Stimulated activated CD4-positive, alpha-beta T cell treated with anti-CD3 and anti-CD28 coated beads, Interleukin-1b, Interleukin-23, amount 100 ng/mL, for 4 hours (primary cell): ENCODE measurements around the gene BOD1.

Experiments used
- DNase-seq, 2 donors: peaks; one replicate each; pipeline ENCODE4 v3.0.0-alpha.2; 2020; ENCODE audit warnings: low read depth in 2 of 2

The BOD1 gene

DNA sequence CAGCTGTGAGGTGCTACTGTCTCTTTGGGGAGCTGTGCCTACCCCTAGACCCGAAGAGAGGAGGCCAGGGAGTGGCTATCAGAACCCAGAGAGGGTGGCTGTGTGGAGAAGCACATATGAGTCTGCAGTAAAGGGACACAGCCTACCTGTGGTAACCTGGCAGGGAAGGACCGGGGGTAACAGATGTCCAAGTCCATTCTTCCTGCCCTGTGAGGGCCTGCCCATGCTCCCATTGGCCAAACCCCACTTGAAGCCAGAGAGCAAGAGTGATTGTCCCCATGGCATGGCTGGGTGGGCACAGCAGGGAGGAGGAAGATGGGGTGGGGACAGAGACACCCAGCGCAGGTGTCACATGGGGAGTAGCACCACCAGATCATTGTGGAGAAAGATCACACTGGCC is 39.3 kb downstream of the BOD1 start:
- DNase-seq = no peak

GRCh38 chr5:173575985-173576384 is 40.5 kb downstream of the BOD1 start:
- no peak for DNase-seq

- DNase-seq = no peak
Measured at GRCh38 chr5:173574983-173575382, 41.5 kb downstream of the BOD1 start.

DNA sequence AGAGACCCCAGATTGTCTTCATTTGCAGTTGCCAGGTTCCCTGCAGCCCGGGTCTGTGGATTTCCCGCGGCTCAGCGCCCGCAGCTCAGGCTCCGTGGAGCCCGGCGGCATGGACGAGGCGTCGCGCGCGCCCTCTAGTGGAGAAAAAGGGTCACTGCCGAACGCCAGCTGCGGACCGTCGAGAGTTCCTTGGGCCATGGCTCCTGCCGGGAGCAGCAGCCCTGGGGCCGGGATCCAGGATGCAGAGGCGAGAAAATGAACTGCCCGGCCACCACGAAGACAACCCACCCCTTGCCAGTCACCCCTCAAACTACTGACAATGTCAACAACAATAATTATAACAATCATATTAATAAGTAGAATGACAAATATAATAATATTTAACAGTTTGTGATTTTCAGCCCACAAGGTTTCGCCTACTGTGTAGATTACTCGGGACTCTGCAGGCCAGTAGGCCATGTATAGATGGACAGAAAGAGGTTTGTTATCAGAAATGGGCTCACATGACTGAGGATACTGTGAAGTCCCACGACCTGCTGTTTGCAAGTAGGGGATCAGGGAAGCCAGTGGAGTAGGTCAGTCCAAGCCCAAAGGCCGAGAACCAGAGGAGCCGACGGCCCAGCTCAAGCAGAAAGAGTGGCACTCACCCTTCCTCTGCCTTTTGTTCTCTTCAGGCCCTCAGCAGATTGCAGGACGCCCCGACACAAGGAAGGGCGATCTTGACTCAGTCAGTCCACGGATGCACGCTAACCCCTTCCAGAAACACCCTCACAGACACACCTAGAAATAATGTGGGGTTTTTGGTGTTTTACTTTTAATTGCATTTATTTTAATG is 43.1 kb downstream of the BOD1 start:
- peak; percentile 50 to 56 for DNase-seq

GRCh38 chr5:173572431-173573125 is 43.9 kb downstream of the BOD1 start:
- no peak for DNase-seq

GRCh38 chr5:173570321-173571090 is 45.9 kb downstream of the BOD1 start:
- DNase-seq = no peak

GRCh38 chr5:173568703-173569102 is 47.7 kb downstream of the BOD1 start:
- DNase-seq = no peak

GRCh38 chr5:173568128-173568527 is 48.3 kb downstream of the BOD1 start:
- DNase-seq = no peak

- no peak for DNase-seq
Measured at GRCh38 chr5:173567548-173567947, 48.9 kb downstream of the BOD1 start.

DNA sequence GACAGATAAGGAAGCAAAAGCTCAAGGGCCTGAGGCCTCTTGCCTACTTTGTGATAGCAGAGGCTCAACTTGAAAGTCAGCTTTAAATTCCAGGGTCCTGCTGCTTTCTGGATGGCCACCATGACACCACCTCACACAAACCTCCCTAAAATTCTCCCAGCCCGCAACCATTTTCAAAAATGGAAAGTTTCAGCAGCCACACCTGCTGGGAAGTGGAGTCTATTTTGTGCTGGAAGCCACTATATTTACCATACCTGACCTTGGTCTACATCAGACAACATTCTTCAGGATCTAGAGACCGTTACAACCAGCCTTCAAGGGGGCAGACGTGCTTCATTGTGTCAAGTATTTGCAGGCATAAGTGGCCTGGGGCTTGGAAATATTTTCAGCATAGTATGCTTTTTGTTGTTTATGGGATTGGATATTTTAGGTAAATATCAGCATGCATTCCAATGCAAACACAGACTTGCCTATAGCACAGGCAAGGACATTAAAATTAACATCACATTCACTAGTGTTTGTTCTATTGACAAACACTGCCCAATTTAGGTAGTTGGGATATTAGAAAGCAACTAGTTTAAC is 50.9 kb downstream of the BOD1 start:
- DNase-seq = no peak

GRCh38 chr5:173564106-173564505 is 52.3 kb downstream of the BOD1 start:
- no peak for DNase-seq

- no peak for DNase-seq
Measured at GRCh38 chr5:173563246-173563645, 53.2 kb downstream of the BOD1 start.

GRCh38 chr5:173562451-173562850 is 54.0 kb downstream of the BOD1 start:
- no peak for DNase-seq
